ENCODE results near the gene ZNF444. TPM values are rescaled to one million over a fixed set of nuclear protein-coding genes. Genes with fewer than 3 reads are reported as not detected.

Gene ZNF444
- total RNA-seq (10 to 100 TPM; 23.0 to 26.1 TPM), polyA plus RNA-seq (10 to 100 TPM; 10.3 to 48.3 TPM)
- long read RNA-seq, donor 1, transcript ZNF444-211 (5 exons, 1,906 nt), result minor isoform, 20 of 53 reads
- long read RNA-seq, donor 1, transcript ZNF444-201 (5 exons, 2,042 nt), result major isoform, 22 of 53 reads
- long read RNA-seq, donor 1, partial matches to known transcripts, result 5 of 53 reads
- long read RNA-seq, donor 1, other reads (novel, unspliced or antisense), result 6 of 53 reads
- long read RNA-seq, donor 2, partial matches to known transcripts, result 5 of 12 reads
- long read RNA-seq, donor 2, other reads (novel, unspliced or antisense), result 4 of 12 reads

DNA sequence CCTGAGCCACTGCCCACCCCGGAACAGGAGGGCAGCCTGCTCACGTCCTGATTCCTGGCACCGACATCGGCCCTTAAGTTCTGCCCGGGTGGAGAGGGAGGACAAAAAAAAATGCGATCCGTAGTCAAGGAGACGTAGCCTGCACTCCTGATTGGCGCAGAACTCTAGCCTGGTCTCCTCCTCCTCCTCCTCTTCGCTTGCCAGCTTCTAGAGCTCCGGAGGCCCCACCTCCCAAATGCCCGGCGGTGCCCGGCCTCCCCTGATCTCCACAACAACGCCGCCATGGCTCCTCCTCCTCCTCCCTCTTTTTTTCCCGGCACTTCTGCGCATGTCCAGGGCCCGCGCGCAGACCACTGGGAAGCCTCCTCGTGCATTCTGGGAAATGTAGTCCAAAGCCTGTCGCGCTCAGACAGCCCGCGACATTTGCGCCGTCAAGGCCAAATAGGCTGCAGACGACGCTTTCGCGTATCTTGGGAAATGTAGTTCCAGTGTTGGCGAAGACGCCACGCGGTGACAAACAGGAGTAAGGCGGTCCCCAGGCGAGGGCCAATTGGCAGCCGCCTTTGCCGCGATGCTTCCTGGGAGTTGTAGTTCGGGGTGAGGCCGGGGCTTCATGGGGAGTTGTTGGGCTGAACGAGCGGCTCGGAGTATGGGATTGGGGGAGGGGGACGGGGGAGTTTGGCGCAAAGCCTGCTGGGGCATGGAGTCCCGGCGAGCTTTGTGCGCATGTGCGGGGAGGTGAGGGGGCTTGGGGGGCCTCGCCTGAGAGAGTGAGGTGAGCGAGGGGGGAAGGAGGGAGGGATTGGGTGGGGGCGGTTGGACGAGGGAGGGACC, at the start of gene ZNF444:
Gene ZNF444 (plus strand): TSS at position 705 of the 834 bp plus-strand sequence. CDS start 5,625 bp downstream, outside the sequence.
- Histone ChIP-seq H3K4me1 (ENCODE audit: control insufficient read depth in 1 of 2, insufficient read depth in 2 of 2, low read length in 2 of 2) (no peaks in the 10 kb centered on the region), H3K36me3 (ENCODE audit: control insufficient read depth in 1 of 2, insufficient read depth in 2 of 2, low read length in 1 of 2) (no peaks in the 10 kb centered on the region)
- intact Hi-C loops (cut with DNase I), result loop anchor here in 1 of 2 donors (1.0 to 10.0 kb wide), 3 partner anchors 19 to 174 kb away; partner anchors contain the start of genes ZNF787 and ZSCAN5A

DNA sequence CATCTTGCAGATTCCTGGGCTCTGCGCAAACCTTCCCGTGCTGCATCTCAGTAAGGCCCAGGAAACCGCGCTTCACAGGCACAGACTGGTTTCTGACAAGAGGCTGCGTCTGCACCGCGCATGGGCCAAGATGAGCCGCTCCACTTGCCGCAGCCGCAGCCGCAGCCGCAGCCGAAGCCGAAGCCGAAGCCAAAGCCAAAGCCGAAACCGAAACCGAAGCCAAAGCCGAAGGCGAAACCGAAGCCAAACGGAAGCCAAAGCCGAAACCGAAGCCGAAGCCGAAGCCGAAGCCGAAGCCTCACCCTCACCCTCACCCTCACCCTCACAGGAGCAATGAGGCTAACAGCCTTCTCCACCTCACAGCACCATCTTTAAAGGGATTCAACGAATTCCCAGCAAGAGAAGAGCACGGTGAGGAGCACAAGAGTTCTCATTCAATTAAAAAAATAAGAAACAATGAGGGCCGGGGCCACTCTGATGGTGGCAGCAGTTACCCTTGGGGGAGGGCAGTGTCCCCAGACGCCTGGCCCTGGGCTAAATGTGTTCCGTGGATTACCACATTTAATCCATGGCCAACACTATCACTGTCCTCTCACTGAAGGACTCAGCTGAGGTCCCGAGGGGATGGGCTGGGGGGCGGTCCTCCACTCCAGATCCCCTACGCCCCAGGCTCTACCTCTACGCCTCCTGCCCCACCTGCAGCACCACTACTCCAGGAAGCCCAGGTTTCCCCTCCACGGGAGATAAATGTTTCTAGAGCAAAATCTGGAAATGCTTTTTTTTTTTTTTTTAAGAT, 49.1 kb upstream of the ZNF444 start:
- peaks cover 0 to 7% of the 10 kb centered on the region in 2 donors for H3K36me3 ChIP-seq (ENCODE audit: control insufficient read depth in 1 of 2, insufficient read depth in 2 of 2, low read length in 1 of 2)
- 91 to 92% methylated on average over 38 of the region's 38 CpGs for WGBS, 2 donors
- H3K4me1 ChIP-seq (ENCODE audit: control insufficient read depth in 1 of 2, insufficient read depth in 2 of 2, low read length in 2 of 2), result no peaks in the 10 kb centered on the region

More for the DNA sequence above, at the start of gene ZNF444:
- H3K27ac ChIP-seq (ENCODE audit: low read depth in 1 of 2, low read length in 2 of 2), result peak within 1 kb of the TSS in 1 of 2 donors; percentile 93
- DNase-seq (peak; percentile 99), ATAC-seq (ENCODE audit: low FRiP score) (peak; percentile 96)
- no peaks in the 10 kb centered on the region for H3K27me3 ChIP-seq (ENCODE audit: control insufficient read depth in 1 of 2, insufficient read depth in 2 of 2, low read length in 1 of 2)
- no peaks in the 10 kb centered on the region for H3K9me3 ChIP-seq (ENCODE audit: control insufficient read depth, low read length)
- WGBS, 2 donors, result 1% methylated on average over 53 to 56 of the region's 56 CpGs
- peak within 1 kb of the TSS; percentile 50 to 66 for H3K4me3 ChIP-seq (ENCODE audit: low read length in 2 of 2)

DNA sequence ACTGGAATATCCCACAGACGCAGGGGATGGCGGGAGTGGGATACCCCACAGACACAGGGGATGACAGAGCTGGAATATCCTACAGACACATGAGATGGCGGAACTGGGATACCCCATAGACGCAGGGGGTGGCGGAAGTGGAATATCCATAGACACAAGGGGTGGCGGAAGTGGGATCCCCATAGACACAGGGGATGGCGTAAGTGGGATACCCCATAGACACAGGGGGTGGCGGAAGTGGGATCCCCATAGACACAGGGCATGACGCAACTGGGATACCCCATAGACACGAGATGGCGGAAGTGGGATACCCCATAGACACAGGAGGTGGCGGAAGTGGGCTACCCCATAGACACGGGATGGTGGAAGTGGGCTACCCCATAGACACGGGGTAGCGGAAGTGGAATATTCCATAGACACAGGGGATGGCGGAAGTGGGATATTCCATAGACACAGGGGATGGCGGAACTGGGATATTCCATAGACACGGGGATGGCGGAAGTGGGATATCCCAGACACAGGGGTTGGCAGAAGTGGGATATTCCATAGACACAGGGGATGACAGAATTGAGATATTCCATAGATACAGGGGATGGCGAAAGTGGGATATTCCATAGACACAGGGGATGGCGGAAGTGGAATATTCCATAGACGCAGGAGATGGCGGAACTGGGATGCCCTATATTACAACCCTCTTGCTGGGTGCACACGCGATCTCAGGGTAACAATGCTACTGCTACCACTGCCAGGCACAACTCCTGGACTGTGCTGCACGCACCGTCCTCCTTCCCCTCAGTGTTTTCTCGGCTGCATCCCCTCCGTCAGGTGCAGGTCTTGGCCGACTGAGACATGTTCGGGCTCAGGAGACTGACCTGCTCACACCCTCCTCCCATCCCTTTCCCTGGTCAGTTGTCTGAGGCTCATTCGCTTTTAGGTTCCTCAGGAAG, 48.1 kb upstream of the ZNF444 start:
- 98% methylated on average over 32 of the region's 32 CpGs for WGBS, 2 donors
- Histone ChIP-seq H3K27me3 (ENCODE audit: control insufficient read depth in 1 of 2, insufficient read depth in 2 of 2, low read length in 1 of 2) (no peaks in the 10 kb centered on the region), H3K27ac (ENCODE audit: low read depth in 1 of 2, low read length in 2 of 2) (no peak overlapping the region), H3K4me3 (ENCODE audit: low read length in 2 of 2) (no peak overlapping the region), H3K9me3 (ENCODE audit: control insufficient read depth, low read length) (no peaks in the 10 kb centered on the region), H3K4me1 (ENCODE audit: control insufficient read depth in 1 of 2, insufficient read depth in 2 of 2, low read length in 2 of 2) (no peaks in the 10 kb centered on the region), H3K36me3 (ENCODE audit: control insufficient read depth in 1 of 2, insufficient read depth in 2 of 2, low read length in 1 of 2) (peaks cover 0 to 7% of the 10 kb centered on the region in 2 donors)
- no peak for DNase-seq
- intact Hi-C loops (cut with DNase I), result no loop called here
- no peak for ATAC-seq (ENCODE audit: low FRiP score)

More for the DNA sequence above, 49.1 kb upstream of the ZNF444 start:
- Histone ChIP-seq H3K27ac (ENCODE audit: low read depth in 1 of 2, low read length in 2 of 2) (no peak overlapping the region), H3K4me3 (ENCODE audit: low read length in 2 of 2) (no peak overlapping the region), H3K9me3 (ENCODE audit: control insufficient read depth, low read length) (no peaks in the 10 kb centered on the region), H3K27me3 (ENCODE audit: control insufficient read depth in 1 of 2, insufficient read depth in 2 of 2, low read length in 1 of 2) (no peaks in the 10 kb centered on the region)
- no peak for ATAC-seq (ENCODE audit: low FRiP score)
- no peak for DNase-seq
- intact Hi-C loops (cut with DNase I), result no loop called here

DNA sequence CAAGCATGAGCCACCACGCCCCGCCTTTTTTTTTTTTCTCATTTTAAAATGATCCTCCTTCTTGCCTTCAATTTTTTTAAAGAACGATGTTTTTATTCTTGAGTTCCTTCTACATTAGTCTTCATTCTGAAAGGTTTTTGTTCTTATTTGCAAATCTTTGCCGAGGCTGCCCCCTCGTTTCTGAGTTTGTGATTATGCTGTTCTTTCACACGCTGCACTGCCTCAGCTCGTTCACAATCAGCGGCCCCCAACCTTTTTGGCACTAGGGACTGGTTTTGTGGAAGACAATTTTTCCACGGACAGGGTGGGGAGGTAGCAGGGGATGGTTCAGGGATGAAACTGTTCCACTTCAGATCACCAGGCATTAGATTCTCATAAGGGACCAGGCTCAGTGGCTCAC, 46.6 kb upstream of the ZNF444 start:
- H3K36me3 ChIP-seq (ENCODE audit: control insufficient read depth in 1 of 2, insufficient read depth in 2 of 2, low read length in 1 of 2), result peaks cover 0 to 3% of the 10 kb centered on the region in 2 donors
- H3K4me3 ChIP-seq (ENCODE audit: low read length in 2 of 2), result no peak overlapping the region
- ATAC-seq (ENCODE audit: low FRiP score) (no peak), DNase-seq (no peak)
- no peaks in the 10 kb centered on the region for H3K9me3 ChIP-seq (ENCODE audit: control insufficient read depth, low read length)
- H3K4me1 ChIP-seq (ENCODE audit: control insufficient read depth in 1 of 2, insufficient read depth in 2 of 2, low read length in 2 of 2), result no peaks in the 10 kb centered on the region
- H3K27ac ChIP-seq (ENCODE audit: low read depth in 1 of 2, low read length in 2 of 2), result no peak overlapping the region
- no peaks in the 10 kb centered on the region for H3K27me3 ChIP-seq (ENCODE audit: control insufficient read depth in 1 of 2, insufficient read depth in 2 of 2, low read length in 1 of 2)
- intact Hi-C loops (cut with DNase I), result no loop called here
- 83% methylated on average over 9 of the region's 9 CpGs for WGBS, 2 donors

DNA sequence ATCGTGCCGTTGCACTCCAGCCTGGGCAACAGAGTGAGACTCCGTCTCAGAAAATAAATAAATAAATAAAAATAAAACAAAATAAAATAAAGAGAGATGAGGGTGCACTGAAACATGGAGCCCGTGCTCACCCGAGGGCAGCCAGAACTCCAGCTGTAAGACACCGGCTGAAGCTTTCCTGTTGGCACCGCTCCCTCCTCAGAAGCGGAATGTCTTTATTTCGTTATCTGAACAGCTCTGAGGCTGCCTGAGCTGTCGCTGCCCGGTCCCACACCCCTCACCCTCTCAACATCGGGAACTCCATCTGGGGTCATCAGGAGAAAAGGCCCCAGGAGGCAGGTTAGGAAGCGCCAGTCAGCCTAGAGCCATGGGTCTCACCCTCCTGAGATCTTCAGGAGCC, 44.4 kb upstream of the ZNF444 start:
- H3K27me3 ChIP-seq (ENCODE audit: control insufficient read depth in 1 of 2, insufficient read depth in 2 of 2, low read length in 1 of 2), result no peaks in the 10 kb centered on the region
- no peak overlapping the region for H3K4me3 ChIP-seq (ENCODE audit: low read length in 2 of 2)
- H3K36me3 ChIP-seq (ENCODE audit: control insufficient read depth in 1 of 2, insufficient read depth in 2 of 2, low read length in 1 of 2), result peaks cover 0 to 4% of the 10 kb centered on the region in 2 donors
- 91 to 92% methylated on average over 13 of the region's 13 CpGs for WGBS, 2 donors
- H3K9me3 ChIP-seq (ENCODE audit: control insufficient read depth, low read length), result no peaks in the 10 kb centered on the region
- intact Hi-C loops (cut with DNase I), result no loop called here
- ATAC-seq (ENCODE audit: low FRiP score) (no peak), DNase-seq (no peak)
- no peaks in the 10 kb centered on the region for H3K4me1 ChIP-seq (ENCODE audit: control insufficient read depth in 1 of 2, insufficient read depth in 2 of 2, low read length in 2 of 2)
- H3K27ac ChIP-seq (ENCODE audit: low read depth in 1 of 2, low read length in 2 of 2), result no peak overlapping the region

DNA sequence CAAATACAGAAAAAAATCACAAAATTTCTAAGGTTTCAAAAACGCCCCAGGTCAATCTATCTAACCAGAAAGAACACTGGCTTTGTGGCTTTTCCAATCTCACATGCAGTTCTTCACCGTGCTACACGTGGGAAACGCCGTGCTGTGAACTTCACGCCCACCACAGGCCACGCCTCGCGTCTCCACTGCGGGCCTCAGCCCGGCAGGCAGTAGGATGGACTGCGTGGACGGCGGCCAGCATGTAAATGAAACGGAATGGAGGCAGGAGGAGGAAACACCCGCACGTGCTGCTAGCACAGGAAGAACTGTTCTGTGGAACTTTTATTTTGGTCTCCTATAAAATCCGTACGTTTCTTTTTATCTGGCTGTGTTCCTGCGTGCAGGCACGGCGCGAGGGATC, 43.8 kb upstream of the ZNF444 start:
- no peak for ATAC-seq (ENCODE audit: low FRiP score)
- H3K27ac ChIP-seq (ENCODE audit: low read depth in 1 of 2, low read length in 2 of 2), result no peak overlapping the region

DNA sequence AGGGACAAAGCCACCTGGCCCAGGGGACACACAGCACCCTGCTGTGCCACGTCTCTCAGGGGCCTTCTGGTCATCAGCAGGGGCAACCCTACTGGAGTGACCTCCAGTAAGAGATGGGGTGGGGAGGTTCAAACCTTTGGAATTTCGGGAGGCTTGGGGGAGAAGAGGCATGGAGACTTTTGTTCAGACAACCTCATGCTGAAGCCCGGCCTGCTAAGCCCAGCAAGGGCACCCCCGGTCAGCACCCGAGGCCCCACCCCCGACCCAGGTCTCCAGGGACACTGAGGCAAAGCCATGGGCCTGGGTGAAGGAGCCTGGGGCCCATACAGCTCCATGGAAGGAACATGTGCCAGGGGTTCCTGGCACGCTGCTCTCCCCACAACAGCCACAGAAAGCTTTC, 43.3 kb upstream of the ZNF444 start:
- 89 to 91% methylated on average over 7 of the region's 7 CpGs for WGBS, 2 donors
- Histone ChIP-seq H3K36me3 (ENCODE audit: control insufficient read depth in 1 of 2, insufficient read depth in 2 of 2, low read length in 1 of 2) (peaks cover 0 to 4% of the 10 kb centered on the region in 2 donors), H3K27ac (ENCODE audit: low read depth in 1 of 2, low read length in 2 of 2) (no peak overlapping the region)

More for the DNA sequence above, 43.8 kb upstream of the ZNF444 start:
- DNase-seq, result no peak
- Histone ChIP-seq H3K4me1 (ENCODE audit: control insufficient read depth in 1 of 2, insufficient read depth in 2 of 2, low read length in 2 of 2) (no peaks in the 10 kb centered on the region), H3K4me3 (ENCODE audit: low read length in 2 of 2) (no peak overlapping the region), H3K36me3 (ENCODE audit: control insufficient read depth in 1 of 2, insufficient read depth in 2 of 2, low read length in 1 of 2) (peaks cover 0 to 4% of the 10 kb centered on the region in 2 donors), H3K27me3 (ENCODE audit: control insufficient read depth in 1 of 2, insufficient read depth in 2 of 2, low read length in 1 of 2) (no peaks in the 10 kb centered on the region), H3K9me3 (ENCODE audit: control insufficient read depth, low read length) (no peaks in the 10 kb centered on the region)
- WGBS, 2 donors, result 90 to 91% methylated on average over 23 of the region's 23 CpGs
- intact Hi-C loops (cut with DNase I), result no loop called here

More for the DNA sequence above, 43.3 kb upstream of the ZNF444 start:
- intact Hi-C loops (cut with DNase I), result no loop called here
- no peak for DNase-seq
- no peak for ATAC-seq (ENCODE audit: low FRiP score)
- H3K27me3 ChIP-seq (ENCODE audit: control insufficient read depth in 1 of 2, insufficient read depth in 2 of 2, low read length in 1 of 2), result no peaks in the 10 kb centered on the region
- H3K9me3 ChIP-seq (ENCODE audit: control insufficient read depth, low read length), result no peaks in the 10 kb centered on the region
- no peaks in the 10 kb centered on the region for H3K4me1 ChIP-seq (ENCODE audit: control insufficient read depth in 1 of 2, insufficient read depth in 2 of 2, low read length in 2 of 2)
- H3K4me3 ChIP-seq (ENCODE audit: low read length in 2 of 2), result no peak overlapping the region
